HepG2 (cell line): ENCODE data around the gene IFT57. TPM values are rescaled to one million over a fixed set of nuclear protein-coding genes. Genes with fewer than 3 reads are reported as not detected.
A peak's percentile ranks its signal among the peaks of the same experiment; 100 is the strongest.

Source experiments
- KDM5B ChIP-seq: sonication (generic); formaldehyde crosslinking; IDR thresholded peaks from 2 replicates; pipeline ENCODE4 v1.4.0; 2020; ENCODE audit warnings: missing genetic modification reagents, mild to moderate bottlenecking, borderline replicate concordance
- MAFF ChIP-seq: IDR thresholded peaks from 2 replicates; pipeline ENCODE4 v1.6.1; 2011; ENCODE audit warnings: low read depth, low read length, improper control_type of control experiment
- MEF2D ChIP-seq: sonication (generic); formaldehyde crosslinking; IDR thresholded peaks from 2 replicates; pipeline ENCODE4 v1.5.1; 2020; ENCODE audit warnings: mild to moderate bottlenecking, missing genetic modification reagents
- MEIS2 ChIP-seq: sonication (generic); formaldehyde crosslinking; IDR thresholded peaks from 2 replicates; pipeline ENCODE4 v1.9.0; 2021; ENCODE audit warnings: mild to moderate bottlenecking, missing genetic modification reagents
- NR2F6 ChIP-seq, 2 experiments: IDR thresholded peaks; 2 replicates each; pipeline ENCODE4 v1.6.1; 2016; ENCODE audit warnings: antibody characterized with exemption in 1 of 2, mild to moderate bottlenecking in 1 of 2
- ZBTB8A ChIP-seq: sonication (generic); formaldehyde crosslinking; IDR thresholded peaks from 2 replicates; pipeline ENCODE4 v1.4.0; 2020; ENCODE audit warnings: mild to moderate bottlenecking, low read depth, missing genetic modification reagents, borderline replicate concordance
- ZNF274 ChIP-seq: sonication (generic); formaldehyde crosslinking; IDR thresholded peaks from 2 replicates; pipeline ENCODE4 v1.5.1; 2020; ENCODE audit warnings: mild to moderate bottlenecking, missing genetic modification reagents
- ZNF343 ChIP-seq: sonication (generic); formaldehyde crosslinking; IDR thresholded peaks from 2 replicates; pipeline ENCODE4 v1.4.0; 2020; ENCODE audit warnings: mild to moderate bottlenecking, missing genetic modification reagents
- ZNF563 ChIP-seq: sonication (generic); formaldehyde crosslinking; IDR thresholded peaks from 2 replicates; pipeline ENCODE4 v1.8.0; 2022; ENCODE audit warnings: mild to moderate bottlenecking, moderate library complexity, missing genetic modification reagents
- ZNF713 ChIP-seq: sonication (generic); formaldehyde crosslinking; IDR thresholded peaks from 2 replicates; pipeline ENCODE4 v1.4.0; 2020; ENCODE audit warnings: mild to moderate bottlenecking, missing genetic modification reagents
- ZSCAN21 ChIP-seq: sonication (generic); formaldehyde crosslinking; IDR thresholded peaks from 2 replicates; pipeline ENCODE4 v1.8.0; 2022; ENCODE audit warnings: mild to moderate bottlenecking, missing genetic modification reagents, moderate library complexity, borderline replicate concordance
- polyA plus RNA-seq, 8 experiments: library from polyadenylated mRNA; depleted of rRNA in 3 of 8; stranded (reverse) in 7 of 8; unstranded in 1 of 8; fragments of >200 nt; fragmentation: Illumina TruSeq in 4 of 8; extraction: Trizol in 4 of 8; gene quantifications; 2 replicates each; pipeline versions ENCODE4 v1.2.1 to v1.2.3, GENCODE V29; 2011 to 2016; ENCODE audit warnings: low read depth in 4 of 8, missing spikeins in 1 of 8, mixed read lengths in 1 of 8; ENCODE audit not compliant: insufficient read depth in 1 of 8
- total RNA-seq, 5 experiments: library from RNA; depleted of rRNA; stranded (reverse); fragments of >200 nt; fragmentation: Illumina TruSeq; extraction: Trizol; gene quantifications; 2 replicates each; pipeline ENCODE4 v1.2.3, GENCODE V29; 2016; ENCODE audit warnings: low read depth in 1 of 5
- TF ChIP-seq, protein P1 (sequence below): sonication (generic); formaldehyde crosslinking; IDR thresholded peaks from 2 replicates; pipeline ENCODE4 v1.5.1; 2020; ENCODE audit warnings: mild to moderate bottlenecking, missing genetic modification reagents, moderate library complexity
- TF ChIP-seq, protein P2 (sequence below): sonication (generic); formaldehyde crosslinking; IDR thresholded peaks from 2 replicates; pipeline ENCODE4 v1.5.1; 2020; ENCODE audit warnings: mild to moderate bottlenecking, missing genetic modification reagents
- TF ChIP-seq, protein P3 (sequence below): sonication (generic); formaldehyde crosslinking; conservative IDR thresholded peaks from 2 replicates; pipeline ENCODE4 v1.8.0; 2022; ENCODE audit warnings: mild to moderate bottlenecking, moderate library complexity, missing genetic modification reagents
- TF ChIP-seq, protein P4 (sequence below): sonication (generic); formaldehyde crosslinking; IDR thresholded peaks from 2 replicates; pipeline ENCODE4 v1.4.0; 2020; ENCODE audit warnings: missing genetic modification reagents, mild to moderate bottlenecking, borderline replicate concordance

IFT57 gene
- total and polyA plus RNA-seq, 2 of the 13 experiments (the other 11 are each of a cell fraction or from before 2014, with no cell fraction given), result 5.5 to 14.5 TPM

GRCh38 chr3:108221911-108222852 is at the start of gene IFT57 (continued):
- TF ChIP-seq ZBTB8A (CRISPR knock-in tag) (no peak), MEF2D (peak; percentile 42; the same call in 1 of the 2 replicates), MAFF (no peak), MEIS2 (CRISPR knock-in tag) (0 out of 2 replicates have a peak, but pooled peaks have one; percentile 42), ZSCAN21 (CRISPR knock-in tag) (peak; percentile 78; the same call in 1 of the 2 replicates), NR2F6 (IDR thresholded peaks at IDR 0.05) (no peak), NR2F6 (CRISPR knock-in tag; IDR thresholded peaks at IDR 0.05) (no peak), ZNF563 (CRISPR knock-in tag) (peak; percentile 26; the same call in 1 of the 2 replicates), ZNF713 (CRISPR knock-in tag) (0 out of 2 replicates have a peak, but pooled peaks have one; percentile 47), KDM5B (CRISPR knock-in tag) (peak; percentile 78), ZNF343 (CRISPR knock-in tag) (0 out of 2 replicates have a peak, but pooled peaks have one; percentile 49), ZNF274 (0 out of 2 replicates have a peak, but pooled peaks have one; percentile 34)
- TF ChIP-seq, protein P1, sequence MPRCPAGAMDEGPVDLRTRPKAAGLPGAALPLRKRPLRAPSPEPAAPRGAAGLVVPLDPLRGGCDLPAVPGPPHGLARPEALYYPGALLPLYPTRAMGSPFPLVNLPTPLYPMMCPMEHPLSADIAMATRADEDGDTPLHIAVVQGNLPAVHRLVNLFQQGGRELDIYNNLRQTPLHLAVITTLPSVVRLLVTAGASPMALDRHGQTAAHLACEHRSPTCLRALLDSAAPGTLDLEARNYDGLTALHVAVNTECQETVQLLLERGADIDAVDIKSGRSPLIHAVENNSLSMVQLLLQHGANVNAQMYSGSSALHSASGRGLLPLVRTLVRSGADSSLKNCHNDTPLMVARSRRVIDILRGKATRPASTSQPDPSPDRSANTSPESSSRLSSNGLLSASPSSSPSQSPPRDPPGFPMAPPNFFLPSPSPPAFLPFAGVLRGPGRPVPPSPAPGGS, result peak; percentile 52; the same call in 1 of the 2 replicates
- TF ChIP-seq, protein P2, sequence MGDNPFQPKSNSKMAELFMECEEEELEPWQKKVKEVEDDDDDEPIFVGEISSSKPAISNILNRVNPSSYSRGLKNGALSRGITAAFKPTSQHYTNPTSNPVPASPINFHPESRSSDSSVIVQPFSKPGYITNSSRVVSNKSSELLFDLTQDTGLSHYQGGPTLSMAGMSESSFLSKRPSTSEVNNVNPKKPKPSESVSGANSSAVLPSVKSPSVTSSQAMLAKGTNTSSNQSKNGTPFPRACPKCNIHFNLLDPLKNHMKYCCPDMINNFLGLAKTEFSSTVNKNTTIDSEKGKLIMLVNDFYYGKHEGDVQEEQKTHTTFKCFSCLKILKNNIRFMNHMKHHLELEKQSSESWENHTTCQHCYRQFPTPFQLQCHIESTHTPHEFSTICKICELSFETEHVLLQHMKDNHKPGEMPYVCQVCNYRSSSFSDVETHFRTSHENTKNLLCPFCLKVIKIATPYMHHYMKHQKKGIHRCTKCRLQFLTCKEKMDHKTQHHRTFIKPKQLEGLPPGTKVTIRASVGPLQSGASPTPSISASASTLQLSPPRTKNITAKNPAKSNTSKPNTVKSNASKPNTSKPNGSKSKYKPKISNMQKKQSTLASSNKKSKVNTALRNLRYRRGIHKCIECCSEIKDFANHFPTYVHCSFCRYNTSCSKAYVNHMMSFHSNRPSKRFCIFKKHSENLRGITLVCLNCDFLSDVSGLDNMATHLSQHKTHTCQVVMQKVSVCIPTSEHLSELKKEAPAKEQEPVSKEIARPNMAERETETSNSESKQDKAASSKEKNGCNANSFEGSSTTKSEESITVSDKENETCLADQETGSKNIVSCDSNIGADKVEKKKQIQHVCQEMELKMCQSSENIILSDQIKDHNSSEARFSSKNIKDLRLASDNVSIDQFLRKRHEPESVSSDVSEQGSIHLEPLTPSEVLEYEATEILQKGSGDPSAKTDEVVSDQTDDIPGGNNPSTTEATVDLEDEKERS (CRISPR knock-in tag), result 0 out of 2 replicates have a peak, but pooled peaks have one; percentile 59
- TF ChIP-seq, protein P3, sequence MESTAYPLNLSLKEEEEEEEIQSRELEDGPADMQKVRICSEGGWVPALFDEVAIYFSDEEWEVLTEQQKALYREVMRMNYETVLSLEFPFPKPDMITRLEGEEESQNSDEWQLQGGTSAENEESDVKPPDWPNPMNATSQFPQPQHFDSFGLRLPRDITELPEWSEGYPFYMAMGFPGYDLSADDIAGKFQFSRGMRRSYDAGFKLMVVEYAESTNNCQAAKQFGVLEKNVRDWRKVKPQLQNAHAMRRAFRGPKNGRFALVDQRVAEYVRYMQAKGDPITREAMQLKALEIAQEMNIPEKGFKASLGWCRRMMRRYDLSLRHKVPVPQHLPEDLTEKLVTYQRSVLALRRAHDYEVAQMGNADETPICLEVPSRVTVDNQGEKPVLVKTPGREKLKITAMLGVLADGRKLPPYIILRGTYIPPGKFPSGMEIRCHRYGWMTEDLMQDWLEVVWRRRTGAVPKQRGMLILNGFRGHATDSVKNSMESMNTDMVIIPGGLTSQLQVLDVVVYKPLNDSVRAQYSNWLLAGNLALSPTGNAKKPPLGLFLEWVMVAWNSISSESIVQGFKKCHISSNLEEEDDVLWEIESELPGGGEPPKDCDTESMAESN, result peak; percentile 82
- TF ChIP-seq, protein P4, sequence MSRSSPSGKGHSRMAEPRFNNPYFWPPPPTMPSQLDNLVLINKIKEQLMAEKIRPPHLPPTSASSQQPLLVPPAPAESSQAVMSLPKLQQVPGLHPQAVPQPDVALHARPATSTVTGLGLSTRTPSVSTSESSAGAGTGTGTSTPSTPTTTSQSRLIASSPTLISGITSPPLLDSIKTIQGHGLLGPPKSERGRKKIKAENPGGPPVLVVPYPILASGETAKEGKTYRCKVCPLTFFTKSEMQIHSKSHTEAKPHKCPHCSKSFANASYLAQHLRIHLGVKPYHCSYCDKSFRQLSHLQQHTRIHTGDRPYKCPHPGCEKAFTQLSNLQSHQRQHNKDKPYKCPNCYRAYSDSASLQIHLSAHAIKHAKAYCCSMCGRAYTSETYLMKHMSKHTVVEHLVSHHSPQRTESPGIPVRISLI (CRISPR knock-in tag), result no peak
